Vagina (tissue), 2 donors: ENCODE measurements around the gene CASKIN1. TPM values are rescaled to one million over a fixed set of nuclear protein-coding genes. Genes with fewer than 3 reads are reported as not detected.

Experiments used
- DNase-seq, 2 donors: peaks; one replicate each; pipeline ENCODE4 v3.0.0-alpha.2; 2017; ENCODE audit errors: extremely low spot score in 2 of 2
- H3K27ac ChIP-seq: fragments of 200-600 bp; sonication (generic); one replicate; pipeline ENCODE4 v1.5.1; 2019
- H3K27me3 ChIP-seq: fragments of 200-600 bp; sonication (generic); one replicate; pipeline ENCODE4 v1.5.1; 2019
- H3K36me3 ChIP-seq, 2 donors: fragments of 200-600 bp; sonication (generic); one replicate each; pipeline ENCODE4 v1.5.1; 2017 to 2019
- H3K4me1 ChIP-seq: fragments of 200-600 bp; sonication (generic); one replicate; pipeline ENCODE4 v1.5.1; 2019
- H3K4me3 ChIP-seq, 2 donors: fragments of 200-600 bp; sonication (generic); 1 replicate in 1 of 2; 2 replicates in 1 of 2; pipeline ENCODE4 v1.5.1; 2016 to 2019
- H3K9me3 ChIP-seq: fragments of 200-600 bp; sonication (generic); one replicate; pipeline ENCODE4 v1.5.1; 2019
- POLR2A ChIP-seq, 2 donors: fragments of 450-650 bp; IDR thresholded peaks; one replicate each; pipeline ENCODE4 v1.6.1; 2017; ENCODE audit warnings: antibody characterized with exemption in 2 of 2, mild to moderate bottlenecking in 2 of 2, moderate library complexity in 2 of 2
- POLR2AphosphoS5 ChIP-seq, 2 donors: sonication (generic); formaldehyde crosslinking; IDR thresholded peaks; one replicate each; pipeline ENCODE4 v1.9.0; 2017; ENCODE audit warnings: antibody characterized with exemption in 2 of 2, mild to moderate bottlenecking in 2 of 2, low read depth in 1 of 2; ENCODE audit not compliant: insufficient read depth in 1 of 2
- intact Hi-C: fragments of 100-400 bp; cut with DNase I; formaldehyde crosslinking; loops from one replicate; pipeline ENCODE4 v1.15.1; 2023
- total RNA-seq: library from RNA; depleted of rRNA; stranded (reverse); fragments of >200 nt; gene quantifications from one replicate; pipeline ENCODE4 v1.2.3, GENCODE V29; 2016
- TF ChIP-seq, protein P1 (sequence below), 3 experiments: fragments of 450-650 bp in 2 of 3; fragments of 200-600 bp in 1 of 3; sonication (generic) in 1 of 3; IDR thresholded peaks; one replicate each; pipeline ENCODE4 v1.5.1; 2017 to 2019; ENCODE audit warnings: antibody characterized with exemption in 3 of 3, mild to moderate bottlenecking in 2 of 3, moderate library complexity in 2 of 3

CASKIN1 gene
- total RNA-seq, 1 donor from 2014 or later = 0.25 TPM

DNA sequence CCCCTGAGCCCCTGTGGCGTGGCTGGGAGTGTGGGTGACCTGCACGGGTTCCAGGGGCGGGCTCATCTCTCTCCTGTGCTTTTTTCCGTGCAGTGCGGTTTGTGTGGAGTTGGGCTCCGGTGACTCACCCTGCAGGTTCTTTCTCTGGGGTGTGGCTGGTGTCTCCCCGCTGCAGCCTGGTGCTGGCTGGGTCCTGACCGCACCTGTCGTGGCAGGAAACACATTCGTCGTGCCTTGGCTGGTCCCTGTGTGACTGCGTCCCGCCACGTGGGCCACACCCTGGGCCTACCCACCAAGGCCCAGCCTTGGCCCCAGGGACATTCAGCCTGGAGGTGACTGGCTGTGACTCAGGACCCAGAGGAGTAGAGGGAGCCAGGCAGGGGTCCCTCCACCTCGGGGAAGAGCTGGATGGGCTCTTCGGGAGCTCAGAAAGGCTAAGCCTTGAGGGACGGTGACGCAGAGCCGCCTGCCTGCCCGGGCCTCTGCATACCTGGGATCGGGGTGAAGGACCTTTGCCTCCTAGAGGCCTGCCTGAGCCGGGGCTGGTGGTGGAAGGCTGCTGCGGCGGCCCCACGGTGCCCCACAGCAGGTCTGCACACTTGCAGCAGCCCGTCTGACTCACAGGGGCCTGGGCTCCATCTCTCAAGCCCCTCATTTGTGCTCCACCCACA, 33.1 kb downstream of the CASKIN1 start:
- peak; percentile 47 to 75 for TF ChIP-seq POLR2AphosphoS5 (IDR thresholded peaks at IDR 0.05; ENCODE audit: insufficient read depth in 1 of 2, low read depth in 1 of 2)
- TF ChIP-seq, protein P1, sequence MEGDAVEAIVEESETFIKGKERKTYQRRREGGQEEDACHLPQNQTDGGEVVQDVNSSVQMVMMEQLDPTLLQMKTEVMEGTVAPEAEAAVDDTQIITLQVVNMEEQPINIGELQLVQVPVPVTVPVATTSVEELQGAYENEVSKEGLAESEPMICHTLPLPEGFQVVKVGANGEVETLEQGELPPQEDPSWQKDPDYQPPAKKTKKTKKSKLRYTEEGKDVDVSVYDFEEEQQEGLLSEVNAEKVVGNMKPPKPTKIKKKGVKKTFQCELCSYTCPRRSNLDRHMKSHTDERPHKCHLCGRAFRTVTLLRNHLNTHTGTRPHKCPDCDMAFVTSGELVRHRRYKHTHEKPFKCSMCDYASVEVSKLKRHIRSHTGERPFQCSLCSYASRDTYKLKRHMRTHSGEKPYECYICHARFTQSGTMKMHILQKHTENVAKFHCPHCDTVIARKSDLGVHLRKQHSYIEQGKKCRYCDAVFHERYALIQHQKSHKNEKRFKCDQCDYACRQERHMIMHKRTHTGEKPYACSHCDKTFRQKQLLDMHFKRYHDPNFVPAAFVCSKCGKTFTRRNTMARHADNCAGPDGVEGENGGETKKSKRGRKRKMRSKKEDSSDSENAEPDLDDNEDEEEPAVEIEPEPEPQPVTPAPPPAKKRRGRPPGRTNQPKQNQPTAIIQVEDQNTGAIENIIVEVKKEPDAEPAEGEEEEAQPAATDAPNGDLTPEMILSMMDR (IDR thresholded peaks at IDR 0.05) = no peak
- peaks cover 0 to 24% of the 10 kb centered on the region in 2 donors for H3K36me3 ChIP-seq
- peaks cover 58% of the 10 kb centered on the region for H3K4me1 ChIP-seq
- no peaks in the 10 kb centered on the region for H3K9me3 ChIP-seq
- no peak for DNase-seq
- intact Hi-C loops = no loop called here
- H3K4me3 ChIP-seq = no peak overlapping the region
- H3K27me3 ChIP-seq = no peaks in the 10 kb centered on the region
- peak overlapping the region; percentile 76 for H3K27ac ChIP-seq

- no peak for DNase-seq
- no peaks in the 10 kb centered on the region for H3K9me3 ChIP-seq
- H3K4me3 ChIP-seq = no peak overlapping the region
- TF ChIP-seq POLR2AphosphoS5 (IDR thresholded peaks at IDR 0.05; ENCODE audit: insufficient read depth in 1 of 2, low read depth in 1 of 2) (no peak), POLR2A (IDR thresholded peaks at IDR 0.05) (no peak)
- TF ChIP-seq, protein P1 (IDR thresholded peaks at IDR 0.05) = no peak
- H3K36me3 ChIP-seq = peaks cover 0 to 18% of the 10 kb centered on the region in 2 donors
- H3K27ac ChIP-seq = peak overlapping the region; percentile 76
- H3K4me1 ChIP-seq = peaks cover 64% of the 10 kb centered on the region
- intact Hi-C loops = no loop called here
- no peaks in the 10 kb centered on the region for H3K27me3 ChIP-seq
These were observed 33.7 kb downstream of the CASKIN1 start for GRCh38 chr16:2162676-2163118.

DNA sequence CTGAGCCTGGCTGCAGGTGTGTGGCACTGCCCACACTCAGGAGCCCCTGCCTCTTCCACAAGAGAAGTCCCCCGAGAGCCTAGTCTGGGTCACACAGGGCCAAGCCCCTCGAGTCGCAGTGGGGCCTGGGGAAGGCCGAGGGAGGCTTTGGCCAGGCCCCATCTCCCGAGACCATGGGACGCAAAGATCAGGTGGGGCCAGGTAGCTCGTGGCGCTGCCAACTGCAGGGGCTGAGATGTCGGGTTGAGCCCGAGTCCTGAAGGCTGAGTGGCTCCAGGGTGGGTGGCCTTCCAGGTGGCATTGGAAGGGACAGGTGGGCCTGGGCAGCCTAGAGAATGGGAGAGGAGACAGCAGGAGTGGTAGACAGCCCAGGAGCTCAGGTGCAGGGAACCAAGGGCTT, 34.5 kb downstream of the CASKIN1 start:
- Histone ChIP-seq H3K9me3 (no peaks in the 10 kb centered on the region), H3K4me1 (peaks cover 72% of the 10 kb centered on the region), H3K4me3 (no peak overlapping the region), H3K27ac (peak overlapping the region; percentile 78), H3K27me3 (no peaks in the 10 kb centered on the region), H3K36me3 (peaks cover 0 to 13% of the 10 kb centered on the region in 2 donors)
- intact Hi-C loops = no loop called here
- TF ChIP-seq, protein P1 (IDR thresholded peaks at IDR 0.05) = no peak
- no peak for TF ChIP-seq POLR2A (IDR thresholded peaks at IDR 0.05)
- no peak for TF ChIP-seq POLR2AphosphoS5 (IDR thresholded peaks at IDR 0.05; ENCODE audit: insufficient read depth in 1 of 2, low read depth in 1 of 2)
- no peak for DNase-seq

- Histone ChIP-seq H3K4me1 (peaks cover 81% of the 10 kb centered on the region), H3K9me3 (no peaks in the 10 kb centered on the region), H3K36me3 (peaks cover 0 to 5% of the 10 kb centered on the region in 2 donors), H3K27ac (peak overlapping the region; percentile 78), H3K27me3 (no peaks in the 10 kb centered on the region), H3K4me3 (peak overlapping the region; percentile 4 to 42)
- intact Hi-C loops = no loop called here
- DNase-seq = no peak
- TF ChIP-seq POLR2A (IDR thresholded peaks at IDR 0.05) (no peak), POLR2AphosphoS5 (IDR thresholded peaks at IDR 0.05; ENCODE audit: insufficient read depth in 1 of 2, low read depth in 1 of 2) (peak in 1 of 2 donors; percentile 57)
- TF ChIP-seq, protein P1 (IDR thresholded peaks at IDR 0.05) = no peak
These were observed 35.4 kb downstream of the CASKIN1 start for GRCh38 chr16:2160915-2161551.
